Stimulated activated naive B cell treated with anti-CD40 and anti-IgM and Interleukin-4, amounts not matched to agents 10 μg/mL and 1 μg/mL and 100 μg/mL, for 72 hours (primary cell): ENCODE results near the gene PITPNB.
A peak's percentile ranks its signal among the peaks of the same experiment; 100 is the strongest.

Source experiments
- ATAC-seq, 2 donors: fragments of 150-1000 bp; cut with Tn5 transposase; replicated peaks; 2 replicates each; pipeline ENCODE4 v1.10.0; 2021; ENCODE audit warnings: moderate library complexity in 1 of 2
- DNase-seq: peaks from one replicate; pipeline ENCODE4 v3.0.0; 2021
- H3K27ac Mint-ChIP-seq: one replicate; pipeline ENCODE4 v1.8.0; 2022; ENCODE audit warnings: mild to moderate bottlenecking, mixed read lengths
- H3K27me3 Mint-ChIP-seq, 2 donors: one replicate each; pipeline ENCODE4 v1.8.0; 2022; ENCODE audit warnings: mixed read lengths in 2 of 2
- H3K36me3 Mint-ChIP-seq, 2 donors: one replicate each; pipeline ENCODE4 v1.8.0; 2022; ENCODE audit warnings: mixed read lengths in 2 of 2, mild to moderate bottlenecking in 1 of 2
- H3K4me1 Mint-ChIP-seq, 2 donors: one replicate each; pipeline ENCODE4 v1.8.0; 2022; ENCODE audit warnings: mixed read lengths in 2 of 2, mild to moderate bottlenecking in 1 of 2
- H3K4me3 Mint-ChIP-seq, 2 donors: one replicate each; pipeline ENCODE4 v1.8.0; 2022; ENCODE audit warnings: mild to moderate bottlenecking in 2 of 2, mixed read lengths in 2 of 2, moderate library complexity in 1 of 2
- H3K9me3 Mint-ChIP-seq, 2 donors: one replicate each; pipeline ENCODE4 v1.8.0; 2022; ENCODE audit warnings: mixed read lengths in 2 of 2, mild to moderate bottlenecking in 1 of 2

The PITPNB gene

GRCh38 chr22:27867953-27868731, 50.9 kb downstream of the PITPNB start:
- H3K4me1 Mint-ChIP-seq: peaks cover 24 to 50% of the 10 kb centered on the region in 2 donors
- ATAC-seq: peak; percentile 47 to 67
- H3K36me3 Mint-ChIP-seq: peaks cover 16 to 38% of the 10 kb centered on the region in 2 donors
- peaks cover 0 to 2% of the 10 kb centered on the region in 2 donors for H3K9me3 Mint-ChIP-seq
- H3K4me3 Mint-ChIP-seq: peak overlapping the region; percentile 3 to 39
- H3K27me3 Mint-ChIP-seq: no peaks in the 10 kb centered on the region
- peak overlapping the region; percentile 47 for H3K27ac Mint-ChIP-seq
- no peak for DNase-seq

DNA sequence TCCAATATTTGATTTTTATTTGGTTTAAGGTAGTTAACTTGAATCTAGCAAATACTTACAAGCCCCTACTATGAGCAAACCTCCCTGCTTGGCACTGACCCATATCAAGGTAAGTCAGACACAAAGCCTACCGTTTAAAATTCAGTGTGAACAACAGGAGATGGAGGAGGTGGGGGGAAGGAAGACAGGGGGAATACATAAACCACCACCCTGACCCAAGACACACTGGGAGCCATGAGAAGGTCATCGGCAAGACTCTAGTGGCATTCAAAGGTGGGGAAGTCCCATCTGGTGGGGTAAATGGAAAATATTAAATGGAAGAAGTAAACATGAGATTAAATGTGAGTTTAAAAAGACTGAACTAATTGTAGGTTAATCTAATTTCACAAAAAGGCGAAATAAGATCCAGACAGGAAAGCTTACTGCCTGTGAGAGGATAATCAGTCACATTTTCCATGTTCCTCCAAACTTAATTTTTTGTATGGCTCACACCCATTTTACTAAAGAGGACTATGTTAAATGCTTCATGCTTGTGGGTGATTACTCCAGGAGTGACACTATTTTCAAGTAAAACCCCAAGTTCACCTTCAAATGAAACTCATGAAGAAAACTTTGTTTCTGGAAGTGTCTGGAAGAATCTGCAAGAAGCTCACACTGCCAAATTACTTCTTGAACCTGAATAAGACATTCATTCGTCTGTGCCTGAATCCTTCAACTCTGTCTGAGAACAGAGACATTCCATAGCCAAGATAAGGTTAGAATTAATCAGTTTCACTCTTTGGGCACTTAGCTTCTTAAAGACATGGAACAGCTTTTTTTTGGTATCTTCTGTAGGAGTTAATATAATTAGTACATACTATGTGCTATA, 51.7 kb downstream of the PITPNB start:
- peak overlapping the region; percentile 60 for H3K27ac Mint-ChIP-seq
- H3K9me3 Mint-ChIP-seq: peaks cover 0 to 2% of the 10 kb centered on the region in 2 donors
- no peaks in the 10 kb centered on the region for H3K27me3 Mint-ChIP-seq
- no peak for DNase-seq
- peak; percentile 88 to 90 for ATAC-seq
- peak overlapping the region; percentile 30 to 65 for H3K4me3 Mint-ChIP-seq
- H3K4me1 Mint-ChIP-seq: peaks cover 24 to 50% of the 10 kb centered on the region in 2 donors
- H3K36me3 Mint-ChIP-seq: peaks cover 16 to 38% of the 10 kb centered on the region in 2 donors

DNA sequence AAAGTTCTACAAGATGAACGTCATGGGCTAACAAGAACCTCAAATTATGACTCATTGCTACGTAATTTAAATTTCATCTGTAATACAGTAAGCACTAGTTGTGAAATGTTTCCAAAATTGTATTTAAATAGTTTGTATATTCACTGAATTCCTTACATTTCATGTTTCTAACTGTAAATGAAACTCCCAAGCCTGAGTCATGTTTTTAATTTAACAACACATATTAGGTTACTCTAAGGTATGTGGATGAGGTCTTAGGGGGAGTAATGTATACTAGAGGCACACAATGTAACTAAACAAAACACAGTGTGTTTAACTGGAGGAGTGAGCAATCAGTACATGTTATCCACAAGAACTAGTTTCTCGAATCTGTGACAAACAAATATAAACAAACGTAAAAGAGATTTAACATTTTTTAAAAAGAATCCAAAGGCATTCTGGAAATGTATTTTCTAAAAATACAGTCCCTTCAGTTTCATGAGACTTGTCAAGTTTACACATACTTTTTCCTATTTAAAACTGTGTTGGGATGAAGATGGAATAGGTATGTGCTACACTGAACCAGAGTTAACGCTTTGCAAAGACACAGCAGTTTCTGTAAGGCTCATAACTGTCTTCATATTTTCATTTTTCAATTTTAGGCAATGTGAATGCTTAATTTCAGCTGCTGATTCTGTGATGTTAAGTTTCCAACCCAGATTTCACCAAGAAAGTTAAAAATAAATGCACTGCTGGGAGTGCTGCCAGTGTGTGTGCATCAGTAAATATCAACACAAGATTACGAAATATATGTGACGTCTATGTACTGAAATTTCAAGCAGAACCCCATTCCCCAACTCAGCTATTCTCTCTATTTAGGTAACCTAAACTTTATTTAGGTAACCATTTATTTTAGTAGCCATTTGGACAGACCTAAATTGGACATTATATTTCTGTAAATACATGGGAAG, 52.6 kb downstream of the PITPNB start:
- Mint-ChIP-seq H3K9me3 (no peaks in the 10 kb centered on the region), H3K27me3 (no peaks in the 10 kb centered on the region), H3K27ac (peak overlapping the region; percentile 60), H3K36me3 (peaks cover 19 to 41% of the 10 kb centered on the region in 2 donors), H3K4me1 (peaks cover 24 to 50% of the 10 kb centered on the region in 2 donors), H3K4me3 (no peak overlapping the region)
- ATAC-seq (no peak), DNase-seq (no peak)

DNA sequence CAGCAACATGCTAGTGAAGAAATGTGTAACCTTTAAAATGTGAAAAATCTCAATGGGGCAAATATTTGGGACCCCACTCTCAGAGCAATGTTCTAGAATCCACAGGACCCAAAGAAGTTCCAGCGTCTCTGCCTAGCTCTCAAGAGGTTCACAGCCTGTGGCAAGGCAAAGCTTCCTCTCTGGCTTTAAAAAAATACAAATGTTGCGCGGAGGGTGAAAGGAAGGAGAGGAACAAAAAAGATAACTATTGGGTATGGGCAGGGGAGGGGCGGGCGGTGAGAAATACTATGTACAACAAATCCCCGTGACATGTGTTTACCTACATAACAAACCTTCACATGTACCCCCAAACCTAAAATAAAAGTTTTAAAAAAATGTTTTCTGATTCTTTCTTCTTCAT, 53.6 kb downstream of the PITPNB start:
- ATAC-seq (no peak), DNase-seq (no peak)
- Mint-ChIP-seq H3K4me1 (peaks cover 24 to 47% of the 10 kb centered on the region in 2 donors), H3K36me3 (peaks cover 19 to 40% of the 10 kb centered on the region in 2 donors), H3K27me3 (no peaks in the 10 kb centered on the region), H3K4me3 (no peak overlapping the region), H3K27ac (no peak overlapping the region), H3K9me3 (no peaks in the 10 kb centered on the region)

DNA sequence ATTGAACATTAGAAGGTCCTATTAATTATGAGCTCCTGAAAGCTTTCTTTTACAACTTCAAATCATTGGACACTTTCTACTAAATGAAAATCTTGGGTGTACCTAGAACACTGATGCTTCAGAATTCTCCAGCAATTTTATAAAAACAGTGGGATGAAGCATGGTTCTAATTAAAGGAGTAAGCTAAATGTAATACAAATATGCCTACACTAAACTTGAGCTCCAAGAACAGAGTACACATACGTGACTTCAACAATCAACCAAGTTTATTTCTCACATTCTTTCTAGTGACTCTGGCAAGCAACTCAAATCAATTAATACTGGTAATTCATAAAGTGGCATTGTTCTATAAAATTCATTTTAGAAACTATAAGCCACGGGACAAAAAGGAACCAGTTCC, 55.5 kb downstream of the PITPNB start:
- no peak overlapping the region for H3K27ac Mint-ChIP-seq
- peaks cover 21 to 42% of the 10 kb centered on the region in 2 donors for H3K36me3 Mint-ChIP-seq
- DNase-seq: no peak

DNA sequence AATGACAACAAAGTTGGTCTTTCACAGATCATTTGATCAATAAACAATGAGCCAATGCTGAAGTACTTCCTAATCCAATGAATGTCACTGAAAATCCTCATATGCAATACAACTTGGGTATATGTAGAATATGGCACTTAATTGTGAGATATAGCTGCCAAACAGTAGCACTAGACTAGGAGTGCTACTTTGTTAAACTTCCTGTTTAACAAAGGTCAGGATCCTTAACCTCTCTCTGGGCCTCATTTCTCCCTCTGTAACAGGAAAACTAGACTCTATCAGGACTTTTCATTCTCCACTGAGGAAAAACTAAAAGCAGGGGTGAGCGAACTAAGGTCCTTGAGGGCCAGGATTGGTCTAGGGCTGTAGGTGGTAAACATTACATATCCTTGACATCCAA, 56.1 kb downstream of the PITPNB start:
- no peak overlapping the region for H3K4me3 Mint-ChIP-seq
- H3K4me1 Mint-ChIP-seq: peaks cover 12 to 25% of the 10 kb centered on the region in 2 donors
- ATAC-seq (no peak), DNase-seq (no peak)
- no peaks in the 10 kb centered on the region for H3K9me3 Mint-ChIP-seq
- H3K27me3 Mint-ChIP-seq: no peaks in the 10 kb centered on the region
- no peak overlapping the region for H3K27ac Mint-ChIP-seq
- H3K36me3 Mint-ChIP-seq: peaks cover 21 to 42% of the 10 kb centered on the region in 2 donors

More for the DNA sequence above, 55.5 kb downstream of the PITPNB start:
- Mint-ChIP-seq H3K27me3 (no peaks in the 10 kb centered on the region), H3K4me3 (no peak overlapping the region), H3K9me3 (no peaks in the 10 kb centered on the region), H3K4me1 (peaks cover 16 to 30% of the 10 kb centered on the region in 2 donors)
- ATAC-seq: no peak

DNA sequence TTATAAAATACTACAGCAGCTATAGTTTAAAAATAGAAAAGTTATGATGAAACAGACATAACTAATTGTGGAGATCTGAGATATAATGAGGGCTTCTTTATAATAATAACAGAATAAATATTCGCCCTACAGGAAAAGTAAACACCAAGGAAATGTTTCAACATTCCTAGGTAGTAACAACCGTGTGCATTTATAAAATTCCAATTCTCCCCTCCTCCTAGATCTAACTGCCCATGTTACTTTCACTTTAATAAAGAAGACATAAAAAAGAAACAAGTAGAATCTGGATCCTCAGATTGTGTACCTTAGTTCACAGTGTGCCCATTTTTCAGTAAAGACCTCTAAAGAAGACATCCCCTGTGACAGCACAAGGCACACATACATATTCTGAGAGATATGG, 59.7 kb downstream of the PITPNB start:
- Mint-ChIP-seq H3K4me1 (peaks cover 3 to 7% of the 10 kb centered on the region in 2 donors), H3K9me3 (no peaks in the 10 kb centered on the region), H3K36me3 (peaks cover 29 to 54% of the 10 kb centered on the region in 2 donors), H3K4me3 (no peak overlapping the region), H3K27ac (peak overlapping the region; percentile 3), H3K27me3 (no peaks in the 10 kb centered on the region)
- DNase-seq (no peak), ATAC-seq (no peak)

DNA sequence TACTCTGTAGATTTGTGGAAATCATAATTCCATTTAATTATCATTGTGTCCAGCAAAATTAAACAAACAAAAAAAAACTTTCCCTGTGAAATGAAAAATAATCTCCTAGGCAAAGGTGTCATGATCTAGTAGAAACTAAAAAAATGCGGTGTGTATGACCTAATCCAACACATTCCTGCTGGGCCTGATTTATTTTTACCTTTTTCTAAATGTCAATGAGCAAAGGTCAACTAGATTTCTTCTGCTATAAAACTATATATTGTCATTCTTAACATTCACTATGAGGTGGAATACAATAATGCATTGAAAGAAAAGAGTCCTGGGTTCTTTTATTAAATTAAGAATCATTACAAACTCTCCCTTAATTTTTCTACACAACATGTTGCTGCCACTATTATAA, 60.4 kb downstream of the PITPNB start:
- peaks cover 35 to 61% of the 10 kb centered on the region in 2 donors for H3K36me3 Mint-ChIP-seq
- ATAC-seq (no peak), DNase-seq (no peak)
- H3K4me3 Mint-ChIP-seq: no peak overlapping the region
- H3K4me1 Mint-ChIP-seq: peaks cover 3 to 7% of the 10 kb centered on the region in 2 donors
- no peaks in the 10 kb centered on the region for H3K27me3 Mint-ChIP-seq
- no peak overlapping the region for H3K27ac Mint-ChIP-seq
- no peaks in the 10 kb centered on the region for H3K9me3 Mint-ChIP-seq

DNA sequence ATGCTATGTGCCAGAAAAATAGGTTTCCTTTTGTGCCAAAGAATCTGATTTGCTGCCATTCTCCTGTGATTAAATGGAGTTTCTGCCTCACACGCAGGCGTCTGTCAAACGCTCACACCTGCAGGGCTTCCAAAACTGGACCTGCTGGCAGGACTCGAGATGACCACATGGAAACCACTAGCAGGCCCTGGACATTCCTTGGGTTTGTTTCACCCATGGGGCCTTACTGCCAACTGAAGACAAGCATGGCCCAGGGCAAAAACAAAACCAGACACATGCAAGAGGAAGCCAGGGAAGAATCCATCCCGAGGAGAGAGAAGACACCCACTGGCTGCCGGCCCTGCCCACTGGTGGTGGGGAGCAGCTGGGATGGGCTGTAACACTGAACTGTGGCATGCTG, 61.6 kb downstream of the PITPNB start:
- Mint-ChIP-seq H3K36me3 (peaks cover 36 to 68% of the 10 kb centered on the region in 2 donors), H3K9me3 (no peaks in the 10 kb centered on the region)

GRCh38 chr22:27856386-27856785, 62.7 kb downstream of the PITPNB start:
- Mint-ChIP-seq H3K4me1 (peaks cover 8 to 17% of the 10 kb centered on the region in 2 donors), H3K4me3 (no peak overlapping the region), H3K9me3 (no peaks in the 10 kb centered on the region), H3K36me3 (peaks cover 36 to 69% of the 10 kb centered on the region in 2 donors), H3K27ac (peak overlapping the region; percentile 37), H3K27me3 (no peaks in the 10 kb centered on the region)
- ATAC-seq (no peak), DNase-seq (no peak)

More for the DNA sequence above, 61.6 kb downstream of the PITPNB start:
- Mint-ChIP-seq H3K4me1 (peaks cover 5 to 10% of the 10 kb centered on the region in 2 donors), H3K27me3 (no peaks in the 10 kb centered on the region), H3K4me3 (no peak overlapping the region), H3K27ac (peak overlapping the region; percentile 60)
- ATAC-seq: no peak
- no peak for DNase-seq

DNA sequence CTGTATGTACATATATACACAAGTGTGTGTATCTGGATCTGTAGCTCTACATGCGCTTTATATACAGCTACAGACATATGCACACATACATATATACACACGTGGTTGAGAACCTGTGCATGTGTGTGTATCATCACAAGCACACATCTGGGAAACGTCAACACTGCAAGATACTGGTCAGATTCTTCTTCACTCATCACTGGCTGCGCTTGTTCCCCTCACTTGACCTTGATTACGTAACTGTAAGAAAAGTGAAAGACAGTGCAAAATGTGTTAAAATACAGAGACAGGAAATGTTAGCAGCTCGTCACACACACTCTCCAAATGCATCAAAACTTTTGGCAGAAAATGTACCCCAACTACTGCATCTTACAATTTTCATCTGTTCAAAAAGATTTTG, 65.6 kb downstream of the PITPNB start:
- Mint-ChIP-seq H3K4me1 (peaks cover 8 to 25% of the 10 kb centered on the region in 2 donors), H3K4me3 (no peak overlapping the region), H3K36me3 (peaks cover 49 to 76% of the 10 kb centered on the region in 2 donors), H3K27me3 (no peaks in the 10 kb centered on the region), H3K9me3 (no peaks in the 10 kb centered on the region), H3K27ac (no peak overlapping the region)
- DNase-seq: no peak
- no peak for ATAC-seq

DNA sequence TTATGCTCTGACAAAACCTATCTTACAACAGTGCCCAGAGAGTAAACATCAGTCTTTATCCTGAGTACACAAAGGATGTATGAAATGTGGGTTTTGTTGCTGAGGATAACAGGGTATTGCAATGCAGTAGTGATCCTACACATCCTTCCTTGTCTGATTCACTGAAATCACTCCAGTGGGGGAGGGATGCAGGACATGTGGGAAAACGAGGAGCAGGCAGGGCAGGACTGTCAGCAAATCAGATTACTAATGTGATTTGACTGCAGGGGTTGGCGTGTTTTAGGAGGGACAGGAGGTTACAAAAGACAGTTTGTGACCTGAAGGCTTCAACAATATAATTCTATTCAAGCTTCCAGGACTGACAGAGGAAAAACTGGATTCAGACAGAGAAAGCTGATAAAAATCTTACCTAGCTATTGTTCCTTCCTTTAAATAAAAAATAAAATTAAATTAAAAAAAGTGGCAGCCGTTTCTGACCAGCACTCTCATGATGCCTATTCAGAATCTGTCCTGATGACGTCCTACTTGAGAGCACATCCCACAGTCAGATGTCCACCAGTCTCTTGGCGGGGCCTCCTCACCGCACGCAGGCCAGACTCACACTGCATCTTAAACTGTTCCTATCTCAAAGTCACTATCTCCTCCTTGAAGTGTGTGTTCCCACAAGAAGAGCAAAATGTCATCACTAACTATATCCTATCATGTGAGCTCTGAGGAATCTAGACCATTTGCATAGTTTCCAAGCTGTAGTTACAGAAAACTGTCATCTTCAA, 66.9 kb downstream of the PITPNB start:
- H3K4me3 Mint-ChIP-seq: peak overlapping the region; percentile 25 to 37
- H3K4me1 Mint-ChIP-seq: peaks cover 8 to 25% of the 10 kb centered on the region in 2 donors
- ATAC-seq (no peak), DNase-seq (no peak)
- H3K36me3 Mint-ChIP-seq: peaks cover 52 to 74% of the 10 kb centered on the region in 2 donors
- peak overlapping the region; percentile 75 for H3K27ac Mint-ChIP-seq
- no peaks in the 10 kb centered on the region for H3K9me3 Mint-ChIP-seq
- no peaks in the 10 kb centered on the region for H3K27me3 Mint-ChIP-seq

GRCh38 chr22:27850000-27850521, 69.0 kb downstream of the PITPNB start:
- Mint-ChIP-seq H3K4me3 (no peak overlapping the region), H3K27me3 (no peaks in the 10 kb centered on the region), H3K4me1 (peaks cover 8 to 17% of the 10 kb centered on the region in 2 donors), H3K36me3 (peaks cover 57 to 74% of the 10 kb centered on the region in 2 donors), H3K9me3 (no peaks in the 10 kb centered on the region), H3K27ac (peak overlapping the region; percentile 84)
- DNase-seq: no peak
- ATAC-seq: no peak
